Measurements from ENCODE around the gene DCTN4.

GRCh38 chr5:150774145-150774544 is 15.3 kb upstream of the DCTN4 start:
- TF ChIP-seq TFAP4 (CRISPR knock-in tag; IDR thresholded peaks at IDR 0.05; ENCODE audit: borderline replicate concordance) (no peak), ATF7 (IDR thresholded peaks at IDR 0.05) (peak; percentile 67), EP300 (IDR thresholded peaks at IDR 0.05; ENCODE audit: low read length) (peak; percentile 83), ZNF561 (CRISPR knock-in tag; conservative IDR thresholded peaks at IDR 0.05) (no peak), HCFC1 (IDR thresholded peaks at IDR 0.05; ENCODE audit: low read depth, low read length) (no peak)
